Activated gamma-delta T cell treated with Interleukin-2 at 50 U/mL for 16 hours (primary cell): ENCODE data around the gene NKD2.

Source experiments
- DNase-seq: peaks from one replicate; pipeline ENCODE4 v3.0.0-alpha.2; 2020

The NKD2 gene

GRCh38 chr5:1001406-1002270 lies 7.0 kb upstream of the NKD2 start:
- DNase-seq, result no peak

- no peak for DNase-seq
Measured at GRCh38 chr5:1002271-1002546, 6.4 kb upstream of the NKD2 start.

GRCh38 chr5:1002836-1003235 lies 5.8 kb upstream of the NKD2 start:
- DNase-seq, result no peak

GRCh38 chr5:1003296-1003937 lies 5.2 kb upstream of the NKD2 start:
- no peak for DNase-seq

GRCh38 chr5:1004461-1005248 lies 3.9 kb upstream of the NKD2 start:
- peak; percentile 35 for DNase-seq

- DNase-seq, result no peak
Measured at GRCh38 chr5:1005249-1005851, 3.3 kb upstream of the NKD2 start.

- DNase-seq, result no peak
Measured at GRCh38 chr5:1005904-1006655, 2.5 kb upstream of the NKD2 start.

- DNase-seq, result no peak
Measured at GRCh38 chr5:1006656-1007071, 1.9 kb upstream of the NKD2 start.

- no peak for DNase-seq
Measured at GRCh38 chr5:1007221-1007680, 1.4 kb upstream of the NKD2 start.

- DNase-seq, result peak; percentile 2
Measured at GRCh38 chr5:1007681-1008450, 736 bp upstream of the NKD2 start.

- peak; percentile 3 for DNase-seq
Measured at GRCh38 chr5:1009359-1010180, 968 bp downstream of the NKD2 start.

GRCh38 chr5:1010181-1010510 lies 1.5 kb downstream of the NKD2 start:
- DNase-seq, result no peak

GRCh38 chr5:1010641-1011046 lies 2.0 kb downstream of the NKD2 start:
- DNase-seq, result no peak

GRCh38 chr5:1011226-1011631 lies 2.6 kb downstream of the NKD2 start:
- DNase-seq, result peak; percentile 40

- DNase-seq, result no peak
Measured at GRCh38 chr5:1011741-1012312, 3.2 kb downstream of the NKD2 start.

GRCh38 chr5:1012313-1012841 lies 3.8 kb downstream of the NKD2 start:
- DNase-seq, result no peak

GRCh38 chr5:1012900-1013237 lies 4.3 kb downstream of the NKD2 start:
- DNase-seq, result no peak

- no peak for DNase-seq
Measured at GRCh38 chr5:1013238-1013947, 4.8 kb downstream of the NKD2 start.

- no peak for DNase-seq
Measured at GRCh38 chr5:1013948-1014301, 5.3 kb downstream of the NKD2 start.

- no peak for DNase-seq
Measured at GRCh38 chr5:1014346-1014745, 5.7 kb downstream of the NKD2 start.
